SH-SY5Y (cell line): ENCODE data around the gene MYO1B.

Source experiments
- GATA2 ChIP-seq: IDR thresholded peaks from 2 replicates; pipeline ENCODE4 v1.6.1; 2011; ENCODE audit warnings: mild to moderate bottlenecking, low read depth, low read length
- GATA3 ChIP-seq: IDR thresholded peaks from 2 replicates; pipeline ENCODE4 v1.6.1; 2011; ENCODE audit warnings: low read depth, mild to moderate bottlenecking, low read length, moderate library complexity

- TF ChIP-seq GATA2: no peak
- TF ChIP-seq GATA3: no peak
These were observed 17.8 kb downstream of the MYO1B start for GRCh38 chr2:191263050-191263449.
